Suppressor macrophage (primary cell): ENCODE data around the gene KIF18B.
A peak's percentile ranks its signal among the peaks of the same experiment; 100 is the strongest.

Experiments
- DNase-seq, 4 experiments: peaks; one replicate each; pipeline ENCODE4 v3.0.0-alpha.2; 2020 to 2022

Gene KIF18B

GRCh38 chr17:44918006-44918405 is 29.6 kb downstream of the KIF18B start:
- DNase-seq = no peak

GRCh38 chr17:44917456-44917855 is 30.1 kb downstream of the KIF18B start:
- no peak for DNase-seq

GRCh38 chr17:44916781-44917241 is 30.8 kb downstream of the KIF18B start:
- no peak for DNase-seq

GRCh38 chr17:44915862-44916780 is 31.5 kb downstream of the KIF18B start:
- DNase-seq = peak; percentile 47 to 75 (median 70)

GRCh38 chr17:44915321-44915726 is 32.2 kb downstream of the KIF18B start, which contains the start of gene GFAP:
Gene GFAP, minus strand, starts transcription at chr17:44915500. Its CDS starts 14 bp downstream, at chr17:44915486.
- no peak for DNase-seq

GRCh38 chr17:44914698-44915271 is 32.8 kb downstream of the KIF18B start:
- no peak for DNase-seq

DNA sequence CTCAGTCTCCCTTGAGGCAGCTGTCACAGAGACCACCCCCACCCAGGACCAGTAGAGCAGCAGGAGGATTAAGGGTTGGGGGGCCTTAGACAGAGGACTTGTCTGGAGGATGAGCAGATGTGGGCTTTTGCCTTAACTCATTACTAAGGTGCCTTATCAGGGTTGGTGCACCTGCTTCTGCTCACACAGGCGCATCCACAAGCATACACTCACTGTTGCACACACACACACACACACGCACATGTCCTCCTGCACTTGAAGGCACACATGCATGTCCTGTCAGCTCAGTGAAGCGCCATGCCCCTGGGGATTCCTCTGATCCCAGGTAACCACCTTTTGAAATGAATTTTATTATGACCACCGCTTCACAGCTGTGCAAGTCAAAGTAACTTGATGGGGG is 33.4 kb downstream of the KIF18B start:
- DNase-seq = no peak

DNA sequence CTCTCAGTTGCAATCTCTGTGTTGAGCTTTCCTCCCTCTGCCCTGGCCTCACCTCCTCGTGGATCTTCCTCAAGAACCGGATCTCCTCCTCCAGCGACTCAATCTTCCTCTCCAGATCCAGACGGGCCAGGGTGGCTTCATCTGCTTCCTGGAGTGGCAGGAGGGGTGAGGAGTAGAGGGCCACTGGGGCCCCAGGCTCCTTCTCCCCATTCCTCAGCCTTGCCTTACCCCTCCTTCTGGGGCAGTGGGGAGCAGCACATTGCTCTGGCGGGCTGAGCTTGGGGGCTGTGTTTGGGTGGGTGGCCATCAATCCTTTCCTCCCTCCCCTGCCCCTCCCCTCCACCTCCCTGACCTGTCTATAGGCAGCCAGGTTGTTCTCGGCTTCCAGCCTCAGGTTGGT is 33.9 kb downstream of the KIF18B start:
- no peak for DNase-seq

DNA sequence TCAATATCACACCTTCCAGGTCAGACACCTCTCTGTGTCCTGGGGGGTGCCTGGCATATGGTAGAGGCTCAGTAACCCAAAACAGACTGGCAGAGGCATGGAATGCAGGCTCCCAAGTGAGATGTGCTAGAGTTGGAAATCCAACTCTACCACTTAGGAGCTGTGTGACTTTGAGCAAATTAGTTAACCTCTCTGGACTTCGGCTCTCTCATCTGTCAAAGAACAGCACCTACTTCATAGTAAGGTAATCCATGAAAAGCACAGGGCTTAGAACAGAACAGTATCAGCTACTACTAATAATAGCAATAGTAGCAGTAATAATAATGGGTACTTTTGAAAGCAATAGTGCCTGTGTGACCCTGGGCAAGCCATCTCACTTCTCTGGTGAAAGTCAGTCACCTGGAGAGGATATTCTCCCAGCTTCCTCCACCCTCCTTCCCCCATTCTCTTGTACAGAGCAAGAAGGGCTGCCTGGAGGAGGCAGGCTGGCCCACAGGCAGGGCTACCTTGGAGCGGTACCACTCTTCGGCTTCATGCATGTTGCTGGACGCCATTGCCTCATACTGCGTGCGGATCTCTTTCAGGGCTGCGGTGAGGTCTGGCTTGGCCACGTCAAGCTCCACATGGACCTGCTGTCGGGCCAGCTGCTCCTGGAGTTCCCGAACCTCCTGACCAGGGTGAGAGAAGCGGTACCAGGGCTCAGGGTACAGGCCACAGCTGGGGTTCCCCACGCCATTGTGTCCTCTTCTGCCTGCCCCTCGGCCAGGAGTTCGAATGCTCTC is 34.6 kb downstream of the KIF18B start:
- DNase-seq = no peak

DNA sequence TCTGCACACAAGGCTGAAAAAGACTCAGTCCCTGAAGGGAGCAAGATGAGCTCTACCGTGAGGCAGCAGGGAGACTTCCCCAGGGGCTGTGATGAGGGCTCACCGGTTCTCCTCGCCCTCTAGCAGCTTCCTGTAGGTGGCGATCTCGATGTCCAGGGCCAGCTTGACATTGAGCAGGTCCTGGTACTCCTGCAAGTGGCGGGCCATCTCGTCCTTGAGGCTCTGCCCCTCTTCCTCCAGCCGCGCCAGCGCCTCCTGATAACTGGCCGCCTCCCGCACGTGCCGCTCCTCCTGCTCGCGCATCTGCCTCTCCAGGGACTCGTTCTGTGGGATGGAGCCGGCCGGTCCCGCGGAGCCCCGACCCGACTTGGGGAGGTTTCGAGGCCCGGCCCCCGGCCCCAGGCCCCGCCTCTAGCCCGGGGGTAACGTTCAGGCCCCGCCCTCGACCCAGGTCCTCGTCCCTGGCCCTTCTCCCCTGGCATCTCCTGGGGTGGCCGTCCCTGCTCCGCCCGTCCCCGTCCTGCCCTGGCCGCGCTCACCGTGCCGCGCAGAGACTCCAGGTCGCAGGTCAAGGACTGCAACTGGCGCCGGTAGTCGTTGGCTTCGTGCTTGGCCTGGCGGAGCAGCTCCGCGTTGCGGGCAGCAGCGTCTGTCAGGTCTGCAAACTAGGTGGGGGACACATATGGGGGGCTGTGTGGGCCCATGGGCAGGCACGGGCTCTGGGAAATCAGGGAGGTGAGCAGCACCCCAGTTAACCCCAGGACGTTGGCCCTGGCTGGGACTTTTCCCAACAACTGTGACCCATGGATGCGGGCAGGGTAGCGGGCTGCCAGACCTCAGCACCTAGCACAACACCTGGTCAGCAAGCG is 36.2 kb downstream of the KIF18B start:
- peak; percentile 60 to 74 (median 66) for DNase-seq

DNA sequence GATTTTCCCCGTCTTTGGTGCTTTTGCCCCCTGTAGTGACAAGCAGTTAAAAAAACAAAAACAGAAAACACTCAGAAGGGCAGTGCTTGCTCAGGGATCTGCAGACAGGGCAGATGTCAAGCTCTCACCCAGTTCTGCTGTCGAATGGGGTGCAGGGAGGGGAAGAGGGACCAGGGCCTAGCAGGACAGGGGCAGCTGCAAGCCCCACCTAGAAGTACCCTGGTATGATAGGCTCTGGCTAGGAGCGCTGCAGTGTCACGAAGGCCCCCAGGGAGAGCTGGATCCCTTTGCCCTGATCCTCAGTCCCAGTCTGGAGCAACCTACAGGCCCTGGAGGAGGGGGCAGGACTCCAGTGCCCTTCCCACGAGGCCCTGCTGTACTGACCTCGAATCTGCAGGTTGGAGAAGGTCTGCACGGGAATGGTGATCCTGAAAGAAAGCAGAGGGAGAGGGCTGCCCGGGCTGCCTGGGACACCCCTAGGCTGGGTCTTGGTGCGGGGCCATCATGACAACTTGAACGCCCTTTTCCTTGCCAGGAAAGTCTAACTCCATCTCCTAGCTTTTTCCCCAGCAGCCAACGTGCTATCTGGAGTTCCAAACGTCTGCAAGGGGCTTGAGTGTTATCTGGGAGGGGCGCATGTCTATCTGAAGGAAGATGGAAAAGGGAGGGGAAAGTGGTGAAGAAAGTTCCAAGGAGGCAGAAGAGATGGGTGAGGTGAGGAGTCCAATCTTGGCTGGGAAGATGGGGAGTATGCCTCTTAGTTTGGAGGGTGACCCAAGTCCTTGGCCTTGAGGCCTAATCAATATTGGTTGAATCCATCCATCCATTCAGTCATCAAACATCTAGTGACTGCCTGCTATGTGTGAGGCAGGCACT is 37.1 kb downstream of the KIF18B start:
- no peak for DNase-seq

DNA sequence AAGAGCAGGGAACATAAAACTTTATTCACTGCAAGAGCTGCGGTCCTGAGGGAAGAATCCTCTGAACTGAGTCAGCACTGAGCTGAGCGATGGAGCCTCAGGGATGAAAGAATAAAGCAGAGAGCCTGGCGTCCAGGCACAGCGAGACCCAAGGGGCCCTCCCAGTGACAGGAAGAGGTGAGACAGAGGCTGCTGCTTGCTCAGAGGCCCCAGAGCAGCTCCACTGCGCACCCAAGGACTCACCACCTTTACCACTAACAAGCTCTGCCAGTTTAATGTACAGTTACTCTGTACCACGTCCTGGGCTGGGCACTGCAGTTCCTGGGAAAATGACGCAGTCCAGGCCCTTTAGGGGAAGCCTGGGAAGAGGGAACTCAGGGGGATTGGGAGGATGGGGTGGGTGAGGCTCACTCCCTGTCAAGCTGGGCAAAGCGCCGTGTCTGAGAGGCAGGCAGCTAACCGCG is 37.9 kb downstream of the KIF18B start:
- DNase-seq = no peak

DNA sequence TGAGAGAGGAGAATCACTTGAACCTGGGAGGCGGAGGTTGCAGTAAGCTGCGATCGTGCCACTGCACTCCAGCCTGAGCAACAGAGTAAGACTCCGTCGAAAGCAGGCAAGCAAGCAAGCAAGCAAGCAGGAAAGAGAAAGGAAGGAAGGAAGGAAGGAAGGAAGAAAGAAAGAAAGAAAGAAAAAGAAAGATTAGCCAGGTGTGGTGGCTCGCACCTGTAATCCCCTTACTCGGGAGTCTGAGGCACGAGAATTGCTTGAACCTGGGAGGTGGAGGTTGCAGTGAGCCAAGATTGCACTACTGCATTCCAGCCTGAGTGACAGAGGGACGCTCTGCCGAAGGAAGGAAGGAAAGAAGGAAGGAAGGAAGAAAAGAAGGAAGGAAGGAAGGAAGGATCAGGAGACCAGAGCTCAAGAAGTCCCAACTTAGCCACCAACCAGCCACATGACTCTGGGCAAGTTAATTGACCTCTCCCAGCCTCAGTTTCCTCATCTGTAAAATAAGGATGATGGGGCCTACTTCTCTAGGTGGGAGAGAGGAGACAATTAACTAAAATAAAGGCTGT is 38.7 kb downstream of the KIF18B start:
- no peak for DNase-seq

GRCh38 chr17:44907729-44908470 is 39.7 kb downstream of the KIF18B start:
- no peak for DNase-seq

DNA sequence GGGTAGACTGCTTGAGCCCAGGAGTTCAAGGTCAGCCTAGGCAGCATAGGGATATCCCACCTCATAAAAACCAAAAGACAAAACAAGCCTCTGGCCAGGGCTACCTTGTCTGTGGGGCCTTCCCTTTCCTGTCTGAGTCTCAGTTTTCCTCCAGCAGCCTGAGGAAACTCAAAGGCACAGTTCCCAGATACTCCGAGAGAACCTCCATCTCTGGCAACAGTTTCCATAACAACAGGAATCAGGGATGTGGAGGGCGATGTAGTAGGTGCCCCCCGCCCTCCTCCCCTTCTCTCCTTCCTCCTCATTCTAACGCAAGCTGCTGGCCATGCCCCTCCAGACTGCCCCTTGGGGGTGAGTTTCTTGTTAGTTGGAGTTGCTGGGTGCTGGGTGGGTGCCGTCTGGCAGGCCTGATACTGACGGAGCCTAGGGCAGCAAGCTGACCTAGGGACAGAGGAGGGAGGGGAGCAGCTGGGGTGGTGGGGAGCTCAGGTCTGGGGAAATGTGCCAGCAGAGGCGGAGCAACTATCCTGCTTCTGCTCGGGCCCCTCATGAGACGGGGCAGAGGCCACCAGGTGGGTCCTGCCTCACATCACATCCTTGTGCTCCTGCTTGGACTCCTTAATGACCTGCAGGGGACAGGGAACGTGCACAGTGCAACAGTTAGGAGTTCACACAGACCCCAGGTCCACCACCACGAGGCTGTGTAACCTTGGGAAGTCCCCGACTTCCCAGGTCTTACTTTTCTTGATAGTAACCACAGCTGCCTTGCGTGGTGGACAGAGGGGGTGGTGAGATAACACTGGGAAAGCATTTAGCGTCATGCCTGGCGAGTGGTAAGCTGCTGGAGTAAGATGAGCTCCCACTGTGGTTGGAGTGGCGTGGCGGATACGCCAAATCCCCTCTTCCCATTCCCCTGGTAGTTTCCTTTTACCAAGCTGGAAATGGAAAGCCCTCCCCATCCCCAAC is 40.5 kb downstream of the KIF18B start:
- no peak for DNase-seq

GRCh38 chr17:44906010-44906646 is 41.4 kb downstream of the KIF18B start:
- DNase-seq = peak; percentile 77 to 91 (median 86)

- DNase-seq = no peak
These were observed 42.3 kb downstream of the KIF18B start for GRCh38 chr17:44905006-44906000.
